ENCODE measurements around the gene IFNK.

Gene IFNK

DNA sequence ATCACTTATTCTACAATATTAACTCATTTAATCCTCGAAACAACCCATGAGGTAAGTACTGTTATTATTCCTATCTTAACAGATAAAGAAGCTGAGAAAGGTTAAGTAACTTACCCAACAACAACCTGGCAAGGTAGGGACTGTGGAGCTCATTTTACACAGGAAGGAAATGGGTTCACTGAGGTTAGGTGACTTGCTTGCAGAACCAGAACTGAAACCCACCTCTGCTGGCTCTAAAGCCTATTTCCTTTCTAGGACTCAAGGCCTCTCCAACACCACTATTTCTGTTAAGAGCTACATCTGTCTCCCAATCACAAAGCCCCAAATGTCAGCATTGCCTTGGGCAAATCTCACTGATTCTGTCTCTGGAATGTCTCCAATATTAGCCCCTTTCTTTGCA lies 38.9 kb upstream of the IFNK start:
- TF ChIP-seq YY1 (IDR thresholded peaks at IDR 0.05; ENCODE audit: insufficient read depth, insufficient read length) = no peak
- TF ChIP-seq ZNF274 (IDR thresholded peaks at IDR 0.05; ENCODE audit: low read depth, low read length) = no peak
- no peak for TF ChIP-seq SUZ12 (IDR thresholded peaks at IDR 0.05; ENCODE audit: extremely low read depth, insufficient read depth, insufficient read length)
- Histone ChIP-seq H3K36me3 (ENCODE audit: insufficient read depth, insufficient read length, low read length) (no peaks in the 10 kb centered on the region), H3K9ac (ENCODE audit: insufficient read length, low read depth) (no peak overlapping the region), H3K27me3 (ENCODE audit: insufficient read depth, insufficient read length) (no peaks in the 10 kb centered on the region), H3K9me3 (ENCODE audit: insufficient read depth, low read length) (no peaks in the 10 kb centered on the region), H3K4me1 (ENCODE audit: insufficient read depth, insufficient read length) (no peaks in the 10 kb centered on the region), H3K4me3 (ENCODE audit: insufficient read length, low read depth) (no peak overlapping the region)
- DNase-seq (ENCODE audit: low read depth, low spot score) = no peak

DNA sequence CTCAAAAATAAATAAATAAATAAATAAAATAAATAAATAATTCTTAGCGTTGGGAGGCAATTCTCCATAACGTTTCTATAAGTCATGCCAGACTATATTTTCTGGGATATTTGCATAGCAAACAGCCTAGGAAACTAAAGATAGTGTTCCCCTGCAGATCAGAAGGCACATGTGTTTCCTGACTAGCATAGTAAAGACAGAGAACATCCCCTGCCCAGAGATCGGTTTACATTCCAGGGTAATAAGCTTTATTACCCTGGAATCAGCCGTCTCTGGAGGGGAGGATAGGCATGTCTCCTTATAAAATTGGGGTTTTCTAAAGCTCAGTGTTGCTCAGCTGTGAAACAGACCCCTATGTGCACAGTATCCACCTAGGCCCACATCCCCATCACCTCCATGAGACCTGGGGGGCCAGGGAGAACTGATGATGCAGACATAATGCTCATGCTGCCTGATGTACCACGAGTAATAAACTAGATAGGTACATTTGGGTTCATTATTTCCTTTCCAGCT lies 36.9 kb upstream of the IFNK start:
- H3K4me3 ChIP-seq (ENCODE audit: insufficient read length, low read depth) = no peak overlapping the region
- H3K4me1 ChIP-seq (ENCODE audit: insufficient read depth, insufficient read length) = no peaks in the 10 kb centered on the region
- no peak overlapping the region for H3K9ac ChIP-seq (ENCODE audit: insufficient read length, low read depth)
- no peaks in the 10 kb centered on the region for H3K36me3 ChIP-seq (ENCODE audit: insufficient read depth, insufficient read length, low read length)
- TF ChIP-seq YY1 (IDR thresholded peaks at IDR 0.05; ENCODE audit: insufficient read depth, insufficient read length) = no peak
- TF ChIP-seq SUZ12 (IDR thresholded peaks at IDR 0.05; ENCODE audit: extremely low read depth, insufficient read depth, insufficient read length) = no peak
- no peak for TF ChIP-seq ZNF274 (IDR thresholded peaks at IDR 0.05; ENCODE audit: low read depth, low read length)
- H3K27me3 ChIP-seq (ENCODE audit: insufficient read depth, insufficient read length) = no peaks in the 10 kb centered on the region
- no peak for DNase-seq (ENCODE audit: low read depth, low spot score)
- H3K9me3 ChIP-seq (ENCODE audit: insufficient read depth, low read length) = no peaks in the 10 kb centered on the region

DNA sequence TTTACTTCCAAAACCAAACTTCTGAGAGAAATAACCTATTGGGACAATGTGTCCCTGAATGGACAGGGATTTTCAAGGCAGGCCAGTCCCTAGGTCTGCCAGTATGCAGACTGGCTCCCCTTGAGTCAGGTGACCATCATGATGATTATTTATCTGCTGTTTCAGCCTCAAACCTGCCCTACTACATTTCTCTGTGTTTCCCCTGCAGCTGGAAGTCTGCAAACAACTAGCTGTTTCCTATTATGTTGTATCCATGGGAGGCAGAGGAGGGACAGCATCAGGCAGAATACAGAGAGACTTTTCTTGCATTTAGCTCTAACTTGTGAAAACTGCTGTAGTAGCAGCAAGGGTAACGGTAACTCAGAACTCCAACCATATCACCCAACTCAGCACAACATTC lies 36.2 kb upstream of the IFNK start:
- H3K36me3 ChIP-seq (ENCODE audit: insufficient read depth, insufficient read length, low read length) = no peaks in the 10 kb centered on the region
- H3K9ac ChIP-seq (ENCODE audit: insufficient read length, low read depth) = no peak overlapping the region
- no peak for DNase-seq (ENCODE audit: low read depth, low spot score)
- no peak for TF ChIP-seq YY1 (IDR thresholded peaks at IDR 0.05; ENCODE audit: insufficient read depth, insufficient read length)
- no peak for TF ChIP-seq ZNF274 (IDR thresholded peaks at IDR 0.05; ENCODE audit: low read depth, low read length)
- TF ChIP-seq SUZ12 (IDR thresholded peaks at IDR 0.05; ENCODE audit: extremely low read depth, insufficient read depth, insufficient read length) = no peak
- no peak overlapping the region for H3K4me3 ChIP-seq (ENCODE audit: insufficient read length, low read depth)
- no peaks in the 10 kb centered on the region for H3K9me3 ChIP-seq (ENCODE audit: insufficient read depth, low read length)
- H3K27me3 ChIP-seq (ENCODE audit: insufficient read depth, insufficient read length) = no peaks in the 10 kb centered on the region
- H3K4me1 ChIP-seq (ENCODE audit: insufficient read depth, insufficient read length) = no peaks in the 10 kb centered on the region

DNA sequence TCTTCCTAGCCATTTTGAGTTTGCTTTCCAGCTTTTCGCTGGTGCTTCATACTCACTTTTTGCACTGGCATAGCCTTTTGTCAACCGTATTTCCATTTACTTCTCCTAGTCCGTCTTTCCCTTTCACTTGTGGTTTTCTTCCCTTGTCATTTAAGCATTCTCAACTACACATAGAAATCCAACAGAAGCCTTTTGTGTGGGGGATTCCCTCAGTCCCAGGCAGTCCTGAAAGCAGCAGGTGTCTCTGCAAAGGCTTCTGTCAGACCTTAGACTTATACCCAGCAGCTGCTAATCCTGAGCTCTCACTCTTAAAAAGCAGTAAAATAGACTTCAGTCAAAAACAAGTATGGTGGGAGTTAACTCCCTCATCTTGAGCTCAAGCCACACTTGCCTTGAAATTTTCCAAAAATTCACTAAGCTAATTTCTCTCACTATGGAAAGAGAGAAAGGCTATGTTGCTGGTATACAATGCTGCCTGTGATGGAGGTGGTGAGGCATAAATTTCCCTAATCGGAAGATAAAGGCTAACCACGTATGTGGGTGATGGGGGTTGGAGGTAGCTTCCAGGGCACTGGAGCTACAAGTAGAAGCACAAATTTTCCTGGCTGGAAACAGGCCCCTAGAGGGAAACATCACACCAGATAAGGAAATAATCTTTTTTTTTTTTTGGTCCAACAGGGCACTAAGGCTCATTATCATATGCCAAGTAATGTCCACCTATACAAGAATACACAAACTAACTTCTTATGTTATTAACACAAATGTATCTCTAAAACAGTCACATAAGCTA lies 34.8 kb upstream of the IFNK start:
- Histone ChIP-seq H3K4me3 (ENCODE audit: insufficient read length, low read depth) (no peak overlapping the region), H3K9me3 (ENCODE audit: insufficient read depth, low read length) (no peaks in the 10 kb centered on the region), H3K9ac (ENCODE audit: insufficient read length, low read depth) (no peak overlapping the region), H3K36me3 (ENCODE audit: insufficient read depth, insufficient read length, low read length) (no peaks in the 10 kb centered on the region), H3K4me1 (ENCODE audit: insufficient read depth, insufficient read length) (no peaks in the 10 kb centered on the region), H3K27me3 (ENCODE audit: insufficient read depth, insufficient read length) (no peaks in the 10 kb centered on the region)
- no peak for DNase-seq (ENCODE audit: low read depth, low spot score)
- TF ChIP-seq YY1 (IDR thresholded peaks at IDR 0.05; ENCODE audit: insufficient read depth, insufficient read length) = no peak
- no peak for TF ChIP-seq SUZ12 (IDR thresholded peaks at IDR 0.05; ENCODE audit: extremely low read depth, insufficient read depth, insufficient read length)
- TF ChIP-seq ZNF274 (IDR thresholded peaks at IDR 0.05; ENCODE audit: low read depth, low read length) = no peak

DNA sequence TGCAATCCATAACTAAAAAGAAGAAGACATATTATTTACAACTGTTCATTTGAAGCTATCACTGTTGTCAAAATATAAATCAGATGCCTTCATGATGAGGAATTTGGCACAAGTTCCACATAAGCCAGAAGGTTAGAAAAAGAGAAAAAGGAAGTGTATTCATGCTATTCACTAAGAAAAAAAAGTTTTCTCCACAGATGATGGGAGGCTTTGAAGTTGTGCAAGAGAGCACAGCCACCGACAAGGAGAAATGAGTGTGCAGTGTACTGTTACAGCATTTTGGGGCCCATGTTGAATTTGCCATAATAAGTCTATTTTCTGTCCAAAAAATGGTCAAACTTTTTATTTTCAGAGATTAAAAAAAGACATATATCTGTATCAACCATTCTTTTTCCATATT lies 32.9 kb upstream of the IFNK start:
- Histone ChIP-seq H3K9ac (ENCODE audit: insufficient read length, low read depth) (no peak overlapping the region), H3K27me3 (ENCODE audit: insufficient read depth, insufficient read length) (no peaks in the 10 kb centered on the region), H3K9me3 (ENCODE audit: insufficient read depth, low read length) (no peaks in the 10 kb centered on the region; the same call in 1 of the 2 replicates), H3K36me3 (ENCODE audit: insufficient read depth, insufficient read length, low read length) (no peaks in the 10 kb centered on the region), H3K4me1 (ENCODE audit: insufficient read depth, insufficient read length) (peaks cover 3% of the 10 kb centered on the region), H3K4me3 (ENCODE audit: insufficient read length, low read depth) (no peak overlapping the region)
- no peak for TF ChIP-seq ZNF274 (IDR thresholded peaks at IDR 0.05; ENCODE audit: low read depth, low read length)
- TF ChIP-seq SUZ12 (IDR thresholded peaks at IDR 0.05; ENCODE audit: extremely low read depth, insufficient read depth, insufficient read length) = no peak
- TF ChIP-seq YY1 (IDR thresholded peaks at IDR 0.05; ENCODE audit: insufficient read depth, insufficient read length) = no peak
- no peak for DNase-seq (ENCODE audit: low read depth, low spot score)

DNA sequence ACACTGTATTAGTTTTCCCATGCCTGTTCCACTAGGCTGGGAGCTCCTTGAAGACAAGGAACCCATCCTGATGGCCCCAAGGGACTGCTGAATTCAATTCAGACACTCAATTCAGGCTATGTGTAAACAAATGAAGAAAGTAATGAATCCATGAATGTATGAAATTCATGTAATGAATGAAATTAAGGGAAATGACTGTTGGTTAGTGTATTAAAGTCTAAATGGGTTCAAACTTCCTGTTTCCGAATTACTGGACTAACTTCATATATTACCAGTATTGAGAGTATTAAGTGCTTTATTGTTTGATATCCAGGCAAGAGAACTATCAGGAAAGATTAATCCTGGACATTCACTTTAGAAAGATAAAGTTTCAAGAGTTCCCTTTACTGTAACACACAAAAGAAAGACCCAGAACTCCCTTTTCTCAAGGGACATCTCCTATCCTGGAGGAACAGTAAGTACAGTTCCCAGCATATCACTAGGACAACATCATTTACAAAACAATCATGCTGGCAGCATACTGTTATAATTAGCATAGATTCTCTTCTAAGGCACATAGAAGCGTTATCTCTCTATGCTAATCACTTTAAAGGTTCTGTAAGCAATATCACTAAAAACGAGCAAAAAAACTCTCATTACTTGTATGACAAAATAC lies 28.5 kb upstream of the IFNK start:
- Histone ChIP-seq H3K9ac (ENCODE audit: insufficient read length, low read depth) (no peak overlapping the region), H3K4me1 (ENCODE audit: insufficient read depth, insufficient read length) (peaks cover 3% of the 10 kb centered on the region), H3K4me3 (ENCODE audit: insufficient read length, low read depth) (no peak overlapping the region), H3K27me3 (ENCODE audit: insufficient read depth, insufficient read length) (no peaks in the 10 kb centered on the region), H3K9me3 (ENCODE audit: insufficient read depth, low read length) (no peaks in the 10 kb centered on the region; the same call in 1 of the 2 replicates), H3K36me3 (ENCODE audit: insufficient read depth, insufficient read length, low read length) (no peaks in the 10 kb centered on the region)
- no peak for TF ChIP-seq ZNF274 (IDR thresholded peaks at IDR 0.05; ENCODE audit: low read depth, low read length)
- no peak for TF ChIP-seq SUZ12 (IDR thresholded peaks at IDR 0.05; ENCODE audit: extremely low read depth, insufficient read depth, insufficient read length)
- no peak for TF ChIP-seq YY1 (IDR thresholded peaks at IDR 0.05; ENCODE audit: insufficient read depth, insufficient read length)
- DNase-seq (ENCODE audit: low read depth, low spot score) = no peak

DNA sequence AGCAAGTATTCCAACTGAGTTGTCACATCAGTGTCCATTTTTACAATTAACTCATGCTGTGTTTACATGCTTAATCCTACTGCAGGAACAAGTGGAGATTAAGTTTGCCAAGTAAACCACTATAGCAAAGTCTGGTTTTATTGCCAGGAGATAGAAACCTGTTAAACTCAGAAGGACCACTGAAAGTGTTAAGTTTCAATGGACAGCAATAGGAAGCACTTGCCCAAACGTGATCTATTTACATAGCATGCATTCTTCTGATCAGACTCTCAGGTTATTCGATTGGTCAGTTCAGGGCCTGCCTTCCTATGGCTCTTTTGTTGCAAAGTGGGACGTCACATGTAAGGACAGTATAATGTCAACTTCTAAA lies 28.0 kb upstream of the IFNK start:
- no peak overlapping the region for H3K4me3 ChIP-seq (ENCODE audit: insufficient read length, low read depth)
- H3K27me3 ChIP-seq (ENCODE audit: insufficient read depth, insufficient read length) = no peaks in the 10 kb centered on the region
- peaks cover 3% of the 10 kb centered on the region for H3K4me1 ChIP-seq (ENCODE audit: insufficient read depth, insufficient read length)
- DNase-seq (ENCODE audit: low read depth, low spot score) = no peak
- no peaks in the 10 kb centered on the region; the same call in 1 of the 2 replicates for H3K9me3 ChIP-seq (ENCODE audit: insufficient read depth, low read length)
- no peaks in the 10 kb centered on the region for H3K36me3 ChIP-seq (ENCODE audit: insufficient read depth, insufficient read length, low read length)
- no peak for TF ChIP-seq SUZ12 (IDR thresholded peaks at IDR 0.05; ENCODE audit: extremely low read depth, insufficient read depth, insufficient read length)
- no peak for TF ChIP-seq ZNF274 (IDR thresholded peaks at IDR 0.05; ENCODE audit: low read depth, low read length)
- no peak for TF ChIP-seq YY1 (IDR thresholded peaks at IDR 0.05; ENCODE audit: insufficient read depth, insufficient read length)
- no peak overlapping the region for H3K9ac ChIP-seq (ENCODE audit: insufficient read length, low read depth)

All from NT2/D1 (cell line).